ENCODE results near the gene RASA2.
"Not testable (repeated sequence)": the region's sequence is repeated elsewhere in the genome, so short reads cannot be mapped to it uniquely, and the experiment has no call there.

Gene RASA2

GRCh38 chr3:141523615-141524375, 37.0 kb downstream of the RASA2 start:
- DNase-seq = no peak
- in situ Hi-C loops (cut with MboI; ENCODE audit: low pct_unique_long_range_greater_than_20kb, low sequenced_read_pairs) = no loop called here

DNA sequence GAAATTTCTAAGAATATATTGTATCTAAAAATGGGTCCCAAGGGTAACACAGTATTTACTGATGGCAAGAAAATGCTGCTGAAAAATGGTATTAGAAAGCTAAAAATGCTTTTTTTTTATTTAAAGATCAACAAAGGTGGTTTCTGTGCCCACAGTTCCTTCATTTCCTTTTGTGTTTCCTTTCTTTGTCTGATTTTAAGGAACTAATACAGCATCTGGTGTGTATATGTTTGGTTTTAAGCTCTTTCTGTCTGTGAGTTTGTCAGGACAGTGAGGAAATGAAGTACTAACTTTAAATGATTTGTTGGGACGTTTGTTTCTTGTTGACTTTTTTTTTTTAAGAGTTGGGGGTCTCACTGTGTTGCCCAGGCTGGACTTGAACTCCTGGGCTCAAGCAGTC, 38.2 kb downstream of the RASA2 start:
- in situ Hi-C loops (cut with MboI; ENCODE audit: low pct_unique_long_range_greater_than_20kb, low sequenced_read_pairs) = no loop called here
- DNase-seq = peak; percentile 67

DNA sequence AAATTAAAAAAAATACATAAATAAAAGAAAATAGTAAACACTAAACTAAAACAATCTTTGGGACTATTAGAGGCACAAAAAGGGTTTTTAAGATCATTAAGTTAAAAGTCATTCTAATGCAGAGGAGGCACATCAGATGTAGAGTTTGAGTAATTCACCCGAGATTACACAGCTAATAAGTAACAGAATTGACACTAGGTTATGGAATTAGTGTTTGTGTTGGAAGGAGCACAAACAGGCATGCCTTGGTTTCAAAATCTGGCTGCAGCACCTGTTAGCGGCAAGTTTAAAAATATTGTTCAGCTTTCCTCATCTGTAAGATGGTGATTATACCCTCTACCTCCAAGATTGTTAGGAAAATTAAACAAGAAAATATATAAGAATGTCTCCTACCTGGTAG, 39.0 kb downstream of the RASA2 start:
- in situ Hi-C loops (cut with MboI; ENCODE audit: low pct_unique_long_range_greater_than_20kb, low sequenced_read_pairs) = no loop called here
- DNase-seq = no peak

DNA sequence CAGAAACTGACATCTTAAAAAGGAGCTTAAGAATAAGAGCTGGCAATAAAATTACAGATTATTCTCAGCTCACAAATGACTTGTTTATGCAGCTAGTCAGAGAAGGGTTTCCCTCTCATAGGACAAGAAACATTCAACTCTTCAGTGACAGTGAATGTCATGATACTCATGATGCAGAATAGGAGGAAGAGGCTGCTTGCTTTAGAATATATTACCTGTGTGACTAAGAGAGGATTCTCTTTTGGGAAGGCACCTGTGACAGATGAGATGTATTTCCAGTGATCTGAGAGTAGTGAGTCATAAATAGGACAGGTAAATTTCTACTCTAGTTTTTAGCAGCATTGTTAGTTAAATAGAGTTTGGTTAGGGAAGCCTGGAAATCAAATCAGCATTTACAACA, 39.9 kb downstream of the RASA2 start:
- in situ Hi-C loops (cut with MboI; ENCODE audit: low pct_unique_long_range_greater_than_20kb, low sequenced_read_pairs) = no loop called here

GRCh38 chr3:141528800-141529199, 42.0 kb downstream of the RASA2 start:
- DNase-seq = no peak
- in situ Hi-C loops (cut with MboI; ENCODE audit: low pct_unique_long_range_greater_than_20kb, low sequenced_read_pairs) = no loop called here

More for the DNA sequence above, 39.9 kb downstream of the RASA2 start:
- no peak for DNase-seq

DNA sequence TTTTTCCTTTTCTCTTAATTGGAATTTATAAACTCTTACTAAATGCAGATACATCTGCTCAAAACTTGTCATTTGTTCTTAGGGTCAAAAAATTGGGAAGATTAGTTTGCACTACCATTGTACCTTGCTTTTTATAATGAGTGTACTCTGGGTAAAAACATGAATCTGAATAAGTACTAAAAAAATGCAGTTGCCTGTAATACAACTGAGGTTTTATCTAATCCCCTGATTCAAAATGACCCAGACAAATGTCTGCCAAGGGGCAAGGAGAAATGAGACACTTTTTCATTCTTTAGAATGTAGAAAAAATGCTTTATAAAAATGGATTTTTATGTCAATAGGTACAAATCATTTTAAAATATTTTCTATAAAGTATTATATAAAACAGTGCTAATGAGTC, 42.4 kb downstream of the RASA2 start:
- no peak for DNase-seq
- in situ Hi-C loops (cut with MboI; ENCODE audit: low pct_unique_long_range_greater_than_20kb, low sequenced_read_pairs) = no loop called here

DNA sequence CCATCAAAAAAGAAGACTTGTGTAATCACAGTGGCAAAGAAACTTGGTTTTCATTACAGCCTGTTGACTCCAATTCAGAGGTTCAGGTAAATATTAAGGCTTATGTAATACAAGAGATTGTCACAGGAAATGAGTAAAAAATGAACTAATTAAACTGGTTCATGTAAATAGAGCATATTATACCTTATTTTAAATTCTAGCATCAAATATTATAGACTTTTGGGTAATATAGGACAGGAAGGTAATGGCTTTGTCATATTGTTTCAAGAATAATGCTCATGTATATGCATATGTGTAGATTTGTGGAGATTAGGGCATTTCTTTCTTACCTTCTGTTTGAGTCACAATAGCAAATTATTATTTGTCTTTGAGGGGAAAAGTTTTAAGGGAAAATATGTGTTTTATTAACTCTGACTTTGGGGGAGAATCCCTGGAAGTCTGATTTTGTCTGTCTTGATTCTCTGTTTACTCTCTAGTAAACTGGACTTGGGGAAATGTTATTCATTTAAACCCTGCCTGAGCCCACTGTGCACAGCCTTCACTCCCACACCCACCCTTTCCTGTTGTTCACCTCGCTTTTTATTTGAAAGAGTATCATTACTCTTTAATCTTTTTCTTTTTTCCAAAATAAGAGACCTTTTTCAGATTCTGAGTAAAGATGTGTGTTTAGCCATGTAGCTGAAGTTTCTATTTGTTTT, 43.0 kb downstream of the RASA2 start:
- in situ Hi-C loops (cut with MboI; ENCODE audit: low pct_unique_long_range_greater_than_20kb, low sequenced_read_pairs) = no loop called here
- DNase-seq = peak; percentile 38

- DNase-seq = peak; percentile 32
- in situ Hi-C loops (cut with MboI; ENCODE audit: low pct_unique_long_range_greater_than_20kb, low sequenced_read_pairs) = no loop called here
These were observed 43.6 kb downstream of the RASA2 start for GRCh38 chr3:141530415-141530768.

- in situ Hi-C loops (cut with MboI; ENCODE audit: low pct_unique_long_range_greater_than_20kb, low sequenced_read_pairs) = no loop called here
- DNase-seq = no peak
These were observed 45.8 kb downstream of the RASA2 start for GRCh38 chr3:141532609-141533008.

GRCh38 chr3:141536017-141536416, 49.2 kb downstream of the RASA2 start:
- DNase-seq; in situ Hi-C loops (cut with MboI; ENCODE audit: low pct_unique_long_range_greater_than_20kb, low sequenced_read_pairs): not testable (repeated sequence)

DNA sequence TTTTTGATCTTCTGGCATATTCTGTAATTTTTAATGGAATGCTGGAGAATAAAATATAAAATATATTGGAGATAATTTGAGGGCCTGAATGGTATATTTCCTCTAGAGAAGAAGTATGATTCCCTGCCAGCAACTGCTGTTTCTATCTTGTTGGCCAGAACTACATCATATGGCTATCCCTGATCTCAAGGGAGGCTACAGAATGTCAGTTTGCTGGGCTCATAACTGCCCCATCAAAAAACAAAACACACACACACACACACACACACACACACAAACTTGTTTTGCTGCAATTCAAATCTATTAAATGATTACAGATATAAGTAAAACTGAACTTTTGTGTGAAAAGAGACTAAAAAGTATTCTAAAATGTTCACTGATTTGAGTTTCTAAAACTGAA, 51.0 kb downstream of the RASA2 start:
- no peak for DNase-seq
- in situ Hi-C loops (cut with MboI; ENCODE audit: low pct_unique_long_range_greater_than_20kb, low sequenced_read_pairs) = no loop called here

DNA sequence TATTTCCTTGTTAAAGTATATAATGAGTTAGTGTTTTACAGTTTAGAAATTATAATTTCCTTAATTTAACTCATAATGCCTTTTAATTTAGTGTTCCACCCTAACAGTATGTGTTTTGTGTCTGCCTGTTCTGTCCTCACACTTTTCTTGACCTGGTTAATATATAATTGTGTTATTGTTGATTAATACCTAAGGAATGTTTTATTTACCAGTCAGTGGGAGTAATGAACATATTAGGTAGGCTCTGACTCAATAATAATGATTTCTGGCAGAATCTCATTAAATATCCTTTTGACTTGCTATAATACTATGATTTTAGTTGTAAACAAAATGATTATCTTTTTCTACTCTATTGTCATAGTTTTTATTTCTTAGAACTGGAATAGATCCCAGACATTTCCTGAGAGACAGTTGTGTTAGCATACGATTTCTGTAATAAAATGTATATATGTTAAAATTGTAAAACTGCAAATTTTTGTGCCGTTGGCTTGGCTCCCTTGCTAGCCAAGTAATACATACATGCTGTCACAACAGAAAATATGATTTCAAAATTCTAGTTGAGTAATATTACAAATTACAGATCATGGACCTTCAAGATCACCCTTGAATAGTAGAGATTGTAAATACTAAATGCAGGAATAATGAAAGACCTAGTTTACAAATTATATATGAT, 51.9 kb downstream of the RASA2 start:
- in situ Hi-C loops (cut with MboI; ENCODE audit: low pct_unique_long_range_greater_than_20kb, low sequenced_read_pairs) = no loop called here
- DNase-seq = no peak

GRCh38 chr3:141539431-141540187, 52.8 kb downstream of the RASA2 start:
- in situ Hi-C loops (cut with MboI; ENCODE audit: low pct_unique_long_range_greater_than_20kb, low sequenced_read_pairs) = no loop called here
- no peak for DNase-seq

DNA sequence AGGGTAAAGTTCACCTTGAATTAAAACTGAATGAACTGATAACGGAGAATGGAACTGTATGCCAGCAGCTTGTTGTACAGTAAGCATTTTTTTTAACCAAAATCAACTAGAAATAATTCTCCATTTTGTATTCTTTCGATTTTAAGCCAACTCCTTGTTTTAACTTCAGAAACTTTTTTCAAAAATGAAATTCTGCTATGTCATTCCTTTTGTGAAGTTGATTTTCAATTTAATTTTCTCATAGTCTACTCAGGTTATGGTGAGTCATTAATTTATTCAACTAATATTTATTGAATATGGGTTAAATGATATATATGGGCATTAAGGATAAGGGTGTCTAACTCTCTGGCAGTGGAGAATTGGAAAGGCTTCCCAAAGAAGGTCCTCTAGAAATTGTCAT, 53.7 kb downstream of the RASA2 start:
- in situ Hi-C loops (cut with MboI; ENCODE audit: low pct_unique_long_range_greater_than_20kb, low sequenced_read_pairs) = no loop called here
- no peak for DNase-seq

DNA sequence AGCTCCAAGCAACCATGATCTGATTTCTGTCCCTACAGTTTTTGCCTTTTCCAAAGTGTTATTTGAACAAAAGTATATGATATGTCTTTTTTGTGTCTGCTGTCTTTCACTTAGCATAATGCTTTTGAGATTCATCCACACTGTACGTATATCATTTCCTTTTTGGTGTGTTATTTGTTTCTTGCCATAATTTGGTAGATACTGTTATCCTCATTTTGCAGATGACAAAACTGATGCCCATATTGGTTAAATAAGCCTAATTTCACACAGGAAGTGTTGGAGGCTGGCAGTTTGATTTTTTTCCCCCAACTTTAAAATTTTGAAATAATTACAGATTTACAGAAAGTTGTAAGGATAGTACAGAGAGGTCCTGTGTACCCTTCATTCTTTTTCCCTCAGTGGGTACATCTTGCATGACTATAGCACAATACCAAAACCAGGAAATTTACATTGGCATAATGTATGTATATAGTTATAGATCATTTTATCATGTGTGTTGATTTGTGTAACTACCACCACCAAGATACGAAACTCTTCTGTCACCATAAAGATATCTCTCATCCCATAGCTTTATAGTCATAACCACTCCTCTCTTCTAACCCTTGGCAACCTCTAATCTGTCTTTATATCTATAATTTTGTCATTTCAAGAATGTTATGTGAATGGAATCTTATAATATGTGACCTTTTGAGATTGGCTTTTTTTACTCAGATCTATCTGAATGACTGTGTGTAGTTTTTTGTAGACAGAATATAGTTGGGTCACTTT, 55.6 kb downstream of the RASA2 start:
- in situ Hi-C loops (cut with MboI; ENCODE audit: low pct_unique_long_range_greater_than_20kb, low sequenced_read_pairs) = no loop called here
- no peak for DNase-seq

DNA sequence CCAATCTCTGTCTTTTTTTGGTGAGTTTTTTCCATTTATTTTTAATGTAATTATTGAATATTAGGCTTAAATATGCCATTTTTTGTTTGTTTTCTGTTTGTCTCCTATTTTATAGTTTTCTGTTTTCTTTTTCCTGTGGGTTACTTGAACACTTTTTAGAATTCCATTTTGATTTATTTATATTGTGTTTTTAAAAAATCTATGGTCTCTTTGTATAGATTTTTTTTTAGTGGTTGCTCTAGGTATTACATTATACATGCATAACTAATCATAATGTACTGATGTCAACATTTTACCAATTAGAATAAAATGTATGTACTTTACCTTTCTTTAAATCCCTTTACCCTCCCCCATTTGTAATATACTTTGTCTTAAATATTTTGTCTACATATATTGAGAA, 56.2 kb downstream of the RASA2 start:
- DNase-seq = no peak
- in situ Hi-C loops (cut with MboI; ENCODE audit: low pct_unique_long_range_greater_than_20kb, low sequenced_read_pairs) = no loop called here

GRCh38 chr3:141544697-141545096, 57.9 kb downstream of the RASA2 start:
- in situ Hi-C loops (cut with MboI; ENCODE audit: low pct_unique_long_range_greater_than_20kb, low sequenced_read_pairs) = no loop called here
- peak; percentile 29 for DNase-seq

DNA sequence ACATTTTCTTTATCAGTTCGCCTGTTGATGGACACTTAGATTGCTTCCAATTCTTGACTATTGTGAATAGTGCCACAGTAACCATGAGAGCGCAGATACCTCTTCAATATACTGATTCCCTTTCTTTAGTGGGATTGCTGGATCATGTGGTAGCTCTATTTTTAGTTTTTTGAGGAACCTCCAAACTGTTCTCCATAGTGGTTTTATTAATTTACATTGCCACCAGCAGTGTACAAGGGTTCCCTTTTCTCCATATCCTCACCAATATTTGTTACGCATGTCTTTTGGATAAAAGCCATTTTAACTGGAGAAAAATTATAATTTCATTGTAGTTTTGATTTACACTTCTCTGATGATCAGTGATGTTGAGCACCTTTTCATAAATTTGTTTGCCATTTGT, 59.3 kb downstream of the RASA2 start:
- DNase-seq = no peak
- in situ Hi-C loops (cut with MboI; ENCODE audit: low pct_unique_long_range_greater_than_20kb, low sequenced_read_pairs) = no loop called here

- in situ Hi-C loops (cut with MboI; ENCODE audit: low pct_unique_long_range_greater_than_20kb, low sequenced_read_pairs) = no loop called here
- no peak for DNase-seq
These were observed 59.8 kb downstream of the RASA2 start for GRCh38 chr3:141546586-141546985.

Measured in KBM-7 (cell line).